Subcutaneous adipose tissue (tissue), 4 donors: ENCODE results near the gene GARS1. TPM values are rescaled to one million over a fixed set of nuclear protein-coding genes. Genes with fewer than 3 reads are reported as not detected.

Experiments used
- CTCF ChIP-seq: fragments of 450-650 bp; IDR thresholded peaks from one replicate; pipeline ENCODE4 v1.5.1; 2016; ENCODE audit warnings: low read depth, mild to moderate bottlenecking, control low read depth, antibody characterized with exemption, moderate library complexity
- total RNA-seq, 4 donors: library from RNA; depleted of rRNA; stranded (reverse); fragments of >200 nt; gene quantifications; one replicate each; pipeline ENCODE4 v1.1.0, GENCODE V29; 2016

GARS1 gene
- total RNA-seq, 4 donors from 2014 or later = 36.4 to 118 (median 49.9) TPM

DNA sequence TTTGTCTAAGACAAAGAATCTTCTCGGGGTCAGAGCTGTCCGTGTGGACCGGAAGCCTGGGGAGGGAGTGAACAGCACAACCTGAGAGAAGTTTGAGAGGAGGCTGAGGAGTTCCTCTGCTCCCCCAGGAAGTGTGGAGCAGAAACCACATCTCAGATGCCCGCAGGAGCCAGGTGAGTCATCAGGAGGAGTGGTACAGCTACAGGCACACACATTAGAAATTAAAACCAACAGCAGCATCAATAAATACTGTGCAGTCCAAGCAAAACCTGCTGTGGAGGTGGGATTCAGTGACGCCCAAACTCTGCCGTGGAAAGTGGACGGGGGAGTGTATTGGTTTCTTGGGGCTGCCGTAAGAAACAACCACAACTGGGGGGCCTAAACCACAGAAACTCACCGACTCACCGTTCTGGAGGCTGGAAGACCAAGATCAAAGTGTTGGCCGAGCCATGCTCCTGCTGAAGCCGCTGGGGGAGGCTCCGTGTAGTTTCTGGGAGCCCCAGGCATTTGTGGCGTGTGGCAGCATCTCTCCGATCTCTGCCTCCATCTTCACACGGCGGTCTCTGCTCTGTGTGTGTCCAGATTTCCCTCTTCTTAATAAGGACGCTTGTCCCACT is 31.2 kb upstream of the GARS1 start:
- no peak for TF ChIP-seq CTCF

DNA sequence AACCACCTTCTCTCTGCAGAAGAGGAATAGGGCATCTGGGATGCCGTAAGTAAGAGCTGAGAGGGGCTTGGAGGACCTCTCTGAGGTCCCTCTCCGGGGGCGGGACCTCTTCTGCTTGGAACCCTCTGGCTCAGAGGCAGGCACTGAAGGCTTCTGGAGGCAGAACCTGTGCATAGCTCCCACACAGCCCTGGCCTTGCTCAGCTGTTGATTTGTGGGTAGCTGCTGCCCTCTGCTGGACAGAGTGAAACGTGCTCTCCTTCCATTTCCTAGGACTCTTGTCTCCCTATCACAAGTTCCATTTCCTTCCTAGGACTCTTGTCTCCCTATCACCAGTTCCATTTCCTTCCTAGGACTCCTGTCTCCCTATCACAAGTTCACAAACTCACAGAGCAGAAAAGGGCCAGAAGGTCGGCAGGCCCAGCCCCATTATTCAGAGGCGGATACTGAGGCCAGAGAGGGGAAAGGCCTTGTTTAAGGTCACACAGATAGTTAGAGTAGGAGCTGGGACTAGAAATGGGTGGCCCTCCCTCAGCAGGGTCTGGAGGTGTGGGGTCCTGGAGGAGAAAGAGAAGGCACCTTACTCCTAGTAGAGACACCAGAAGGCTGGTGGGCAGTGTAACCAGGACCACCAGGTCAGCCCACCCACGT is 30.3 kb upstream of the GARS1 start:
- TF ChIP-seq CTCF = no peak

GRCh38 chr7:30566596-30566995 is 28.1 kb upstream of the GARS1 start:
- no peak for TF ChIP-seq CTCF

DNA sequence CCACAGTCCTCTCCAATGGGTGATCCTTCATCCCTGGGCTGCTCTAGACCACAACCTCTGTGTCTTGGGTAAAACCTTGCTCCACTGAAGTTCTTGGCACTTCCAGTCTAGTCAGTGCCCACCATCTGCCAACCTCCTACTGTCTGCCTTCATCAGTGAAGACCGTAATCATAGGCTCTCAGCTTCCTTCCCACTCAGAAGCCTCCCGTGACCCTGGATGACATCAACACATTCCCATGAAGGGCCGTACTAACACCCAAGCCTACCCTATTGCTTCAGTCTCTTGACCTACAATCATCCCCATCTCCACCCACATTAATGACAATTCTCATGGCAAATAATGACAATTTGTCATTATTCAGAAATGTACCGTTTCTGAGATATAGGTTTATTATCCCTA is 27.6 kb upstream of the GARS1 start:
- TF ChIP-seq CTCF = no peak

GRCh38 chr7:30572212-30572841 is 22.4 kb upstream of the GARS1 start:
- no peak for TF ChIP-seq CTCF

GRCh38 chr7:30575910-30576309 is 18.8 kb upstream of the GARS1 start:
- no peak for TF ChIP-seq CTCF

- no peak for TF ChIP-seq CTCF
Observed at GRCh38 chr7:30583181-30583580, 11.5 kb upstream of the GARS1 start.
